GM13976 (cell line): ENCODE measurements around the gene PLXDC1.
"Not testable (repeated sequence)": the region's sequence is repeated elsewhere in the genome, so short reads cannot be mapped to it uniquely, and the experiment has no call there.

ENCODE experiments used
- DNase-seq: peaks from one replicate; pipeline ENCODE4 v3.0.0; 2012; ENCODE audit warnings: low spot score
- CTCF ChIP-seq: IDR thresholded peaks from 2 replicates; pipeline ENCODE4 v1.5.1; 2012; ENCODE audit warnings: borderline replicate concordance, mild to moderate bottlenecking; ENCODE audit not compliant: insufficient read depth; ENCODE audit errors: extremely low read depth, missing control alignments, control extremely low read depth
- in situ Hi-C: fragments of 300-500 bp; cut with MboI; formaldehyde crosslinking; loops from one replicate; pipeline ENCODE4 v1.12.0; 2022; ENCODE audit warnings: low sequenced_read_pairs, mixed read lengths, inconsistent platforms; ENCODE audit not compliant: unreplicated experiment

Gene PLXDC1

GRCh38 chr17:39122991-39123390, 28.4 kb downstream of the PLXDC1 start:
- no peak for DNase-seq
- TF ChIP-seq CTCF, result no peak
- in situ Hi-C loops, result no loop called here

GRCh38 chr17:39121919-39122318, 29.5 kb downstream of the PLXDC1 start:
- DNase-seq, in situ Hi-C loops: not testable (repeated sequence)

GRCh38 chr17:39118674-39119419, 32.6 kb downstream of the PLXDC1 start:
- TF ChIP-seq CTCF, result no peak
- peak; percentile 77 for DNase-seq
- in situ Hi-C loops, result no loop called here

DNA sequence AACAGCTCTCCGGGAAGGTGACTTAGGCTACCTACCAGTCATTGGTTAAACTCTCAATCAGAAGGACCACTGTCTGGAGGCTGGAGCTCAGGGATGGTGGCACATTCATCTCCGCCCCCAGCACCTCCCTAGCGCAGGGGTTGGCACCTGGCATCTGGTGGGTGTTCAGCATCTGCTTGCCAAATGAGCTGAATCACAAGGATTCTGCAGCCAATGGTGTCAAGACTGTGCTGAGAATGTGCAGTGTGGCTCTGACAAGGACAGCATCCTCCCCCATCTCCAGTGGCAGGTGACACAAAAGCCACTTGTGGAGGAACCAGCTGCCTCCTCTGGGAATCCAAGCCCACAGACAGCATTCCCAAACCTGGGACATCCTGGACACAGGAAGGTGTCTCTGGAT, 35.2 kb downstream of the PLXDC1 start:
- in situ Hi-C loops, result no loop called here
- TF ChIP-seq CTCF, result no peak
- DNase-seq, result no peak

GRCh38 chr17:39115135-39115534, 36.3 kb downstream of the PLXDC1 start:
- in situ Hi-C loops, result no loop called here
- TF ChIP-seq CTCF, result no peak
- DNase-seq, result no peak

GRCh38 chr17:39114723-39115122, 36.7 kb downstream of the PLXDC1 start:
- no peak for TF ChIP-seq CTCF
- in situ Hi-C loops, result no loop called here
- DNase-seq, result no peak

- TF ChIP-seq CTCF, result no peak
- no peak for DNase-seq
- in situ Hi-C loops, result no loop called here
Measured at GRCh38 chr17:39113871-39114270, 37.6 kb downstream of the PLXDC1 start.
